Upper lobe of left lung (tissue), 6 donors: Measurements from ENCODE around the gene B4GALNT3. TPM values are rescaled to one million over a fixed set of nuclear protein-coding genes. Genes with fewer than 3 reads are reported as not detected.
A peak's percentile ranks its signal among the peaks of the same experiment; 100 is the strongest.

Experiments
- ATAC-seq, 2 donors: fragments of 200-7000 bp; cut with Tn5 transposase; one replicate each; pipeline ENCODE4 v1.9.1; 2022; ENCODE audit warnings: mild to moderate bottlenecking in 2 of 2, moderate library complexity in 2 of 2; ENCODE audit not compliant: low FRiP score in 2 of 2
- DNase-seq, 2 donors: peaks; one replicate each; pipeline ENCODE4 v3.0.0-alpha.2; 2019 to 2020
- H3K27ac ChIP-seq, 4 donors: fragments of 200-600 bp; sonication (generic); one replicate each; pipeline ENCODE4 v1.5.1; 2016 to 2019
- H3K27me3 ChIP-seq, 4 donors: fragments of 200-600 bp; sonication (generic); one replicate each; pipeline ENCODE4 v1.5.1; 2017 to 2019
- H3K36me3 ChIP-seq, 4 donors: fragments of 200-600 bp; sonication (generic); one replicate each; pipeline ENCODE4 v1.5.1; 2016 to 2019
- H3K4me1 ChIP-seq, 4 donors: fragments of 200-600 bp; sonication (generic); one replicate each; pipeline ENCODE4 v1.5.1; 2018 to 2019
- H3K4me3 ChIP-seq, 4 donors: fragments of 200-600 bp; sonication (generic); one replicate each; pipeline ENCODE4 v1.5.1; 2017 to 2019; ENCODE audit warnings: mild to moderate bottlenecking in 2 of 4, moderate library complexity in 1 of 4
- H3K9me3 ChIP-seq, 4 donors: fragments of 200-600 bp; sonication (generic); one replicate each; pipeline ENCODE4 v1.5.1; 2018 to 2019
- EP300 ChIP-seq, 4 donors: sonication (generic); formaldehyde crosslinking; IDR thresholded peaks; one replicate each; pipeline ENCODE4 v1.5.1; 2017; ENCODE audit warnings: antibody characterized with exemption in 4 of 4, control low read depth in 2 of 4
- POLR2A ChIP-seq, 4 donors: fragments of 450-650 bp; IDR thresholded peaks; one replicate each; pipeline ENCODE4 v1.5.1; 2016 to 2017; ENCODE audit warnings: antibody characterized with exemption in 4 of 4, mild to moderate bottlenecking in 2 of 4
- POLR2AphosphoS5 ChIP-seq, 2 donors: sonication (generic); formaldehyde crosslinking; IDR thresholded peaks; one replicate each; pipeline ENCODE4 v1.5.1; 2017; ENCODE audit warnings: antibody characterized with exemption in 2 of 2
- WGBS, 2 donors: methylation state at CpG; one replicate each; pipeline ENCODE4 v1.1.5; 2017 to 2018; 5-methylcytosine and 5-hydroxymethylcytosine counted together
- total RNA-seq, 6 donors: library from RNA; depleted of rRNA in 4 of 6; stranded (reverse); fragments of >200 nt in 4 of 6; gene quantifications; one replicate each; pipeline versions ENCODE4 v1.1.0 to v1.2.1, GENCODE V29; 2016 to 2021
- TF ChIP-seq, protein P1 (sequence below), 6 experiments: fragments of 450-650 bp in 4 of 6; fragments of 200-600 bp in 2 of 6; sonication (generic) in 2 of 6; IDR thresholded peaks; one replicate each; pipeline ENCODE4 v1.5.1; 2016 to 2019; ENCODE audit warnings: antibody characterized with exemption in 6 of 6
- donor health status: DM: no; HTN: no; CAD: no; lungs with moderate emphysema.
- donor health status: DM: no; HTN: yes; CAD: no; lungs with severe emphysema.

B4GALNT3 gene
- total RNA-seq, 6 donors from 2014 or later = 22.2 to 36.0 (median 26.9) TPM

- no peaks in the 10 kb centered on the region for H3K36me3 ChIP-seq
- DNase-seq (no peak), ATAC-seq (no peak)
- TF ChIP-seq POLR2A (IDR thresholded peaks at IDR 0.05) (no peak), EP300 (IDR thresholded peaks at IDR 0.05) (no peak), POLR2AphosphoS5 (IDR thresholded peaks at IDR 0.05) (no peak)
- TF ChIP-seq, protein P1, sequence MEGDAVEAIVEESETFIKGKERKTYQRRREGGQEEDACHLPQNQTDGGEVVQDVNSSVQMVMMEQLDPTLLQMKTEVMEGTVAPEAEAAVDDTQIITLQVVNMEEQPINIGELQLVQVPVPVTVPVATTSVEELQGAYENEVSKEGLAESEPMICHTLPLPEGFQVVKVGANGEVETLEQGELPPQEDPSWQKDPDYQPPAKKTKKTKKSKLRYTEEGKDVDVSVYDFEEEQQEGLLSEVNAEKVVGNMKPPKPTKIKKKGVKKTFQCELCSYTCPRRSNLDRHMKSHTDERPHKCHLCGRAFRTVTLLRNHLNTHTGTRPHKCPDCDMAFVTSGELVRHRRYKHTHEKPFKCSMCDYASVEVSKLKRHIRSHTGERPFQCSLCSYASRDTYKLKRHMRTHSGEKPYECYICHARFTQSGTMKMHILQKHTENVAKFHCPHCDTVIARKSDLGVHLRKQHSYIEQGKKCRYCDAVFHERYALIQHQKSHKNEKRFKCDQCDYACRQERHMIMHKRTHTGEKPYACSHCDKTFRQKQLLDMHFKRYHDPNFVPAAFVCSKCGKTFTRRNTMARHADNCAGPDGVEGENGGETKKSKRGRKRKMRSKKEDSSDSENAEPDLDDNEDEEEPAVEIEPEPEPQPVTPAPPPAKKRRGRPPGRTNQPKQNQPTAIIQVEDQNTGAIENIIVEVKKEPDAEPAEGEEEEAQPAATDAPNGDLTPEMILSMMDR (IDR thresholded peaks at IDR 0.05) = no peak
- H3K4me3 ChIP-seq = no peak overlapping the region
- 91 to 92% methylated on average over 9 to 10 of the region's 10 CpGs for WGBS, 2 donors
- H3K27me3 ChIP-seq = no peaks in the 10 kb centered on the region
- H3K9me3 ChIP-seq = no peaks in the 10 kb centered on the region
- no peak overlapping the region for H3K27ac ChIP-seq
- H3K4me1 ChIP-seq = no peaks in the 10 kb centered on the region
These were observed 128.2 kb downstream of the B4GALNT3 start for GRCh38 chr12:588024-588322.

DNA sequence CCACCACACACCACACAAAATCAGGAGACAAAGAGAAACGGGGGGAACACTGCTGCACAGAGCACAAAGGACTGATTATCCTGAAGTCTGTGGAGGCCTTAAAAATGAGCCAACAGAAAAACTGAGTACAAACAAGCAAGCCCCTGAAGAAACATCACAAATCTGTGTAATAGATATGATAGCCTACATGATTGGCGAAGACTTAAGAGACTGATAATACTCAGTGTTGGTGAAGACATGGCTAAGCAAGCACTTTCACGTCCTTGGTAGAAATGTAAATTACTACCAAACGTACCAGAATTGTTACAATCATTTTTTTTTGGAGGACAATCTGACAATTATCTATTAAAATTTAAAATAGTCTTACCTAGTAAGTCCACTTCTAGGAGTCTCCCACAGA lies 128.9 kb downstream of the B4GALNT3 start:
- H3K27me3 ChIP-seq = no peaks in the 10 kb centered on the region
- 92 to 97% methylated on average over 4 of the region's 4 CpGs for WGBS, 2 donors
- no peak overlapping the region for H3K27ac ChIP-seq
- TF ChIP-seq, protein P1 (IDR thresholded peaks at IDR 0.05) = no peak
- TF ChIP-seq POLR2A (IDR thresholded peaks at IDR 0.05) (no peak), EP300 (IDR thresholded peaks at IDR 0.05) (no peak), POLR2AphosphoS5 (IDR thresholded peaks at IDR 0.05) (no peak)
- no peaks in the 10 kb centered on the region for H3K36me3 ChIP-seq
- no peaks in the 10 kb centered on the region for H3K9me3 ChIP-seq
- no peaks in the 10 kb centered on the region for H3K4me1 ChIP-seq
- no peak overlapping the region for H3K4me3 ChIP-seq
- ATAC-seq = no peak
- no peak for DNase-seq

- Histone ChIP-seq H3K27ac (no peak overlapping the region), H3K9me3 (no peaks in the 10 kb centered on the region), H3K4me1 (no peaks in the 10 kb centered on the region), H3K36me3 (no peaks in the 10 kb centered on the region), H3K4me3 (no peak overlapping the region), H3K27me3 (no peaks in the 10 kb centered on the region)
- peak in 1 of 2 donors; percentile 18 for DNase-seq
- TF ChIP-seq POLR2AphosphoS5 (IDR thresholded peaks at IDR 0.05) = no peak
- no peak for TF ChIP-seq EP300 (IDR thresholded peaks at IDR 0.05)
- TF ChIP-seq POLR2A (IDR thresholded peaks at IDR 0.05) = no peak
- TF ChIP-seq, protein P1 (IDR thresholded peaks at IDR 0.05) = no peak
- WGBS, 2 donors = 80 to 88% methylated on average over 14 of the region's 14 CpGs
- no peak for ATAC-seq
These were observed 130.5 kb downstream of the B4GALNT3 start for GRCh38 chr12:590206-590750.

DNA sequence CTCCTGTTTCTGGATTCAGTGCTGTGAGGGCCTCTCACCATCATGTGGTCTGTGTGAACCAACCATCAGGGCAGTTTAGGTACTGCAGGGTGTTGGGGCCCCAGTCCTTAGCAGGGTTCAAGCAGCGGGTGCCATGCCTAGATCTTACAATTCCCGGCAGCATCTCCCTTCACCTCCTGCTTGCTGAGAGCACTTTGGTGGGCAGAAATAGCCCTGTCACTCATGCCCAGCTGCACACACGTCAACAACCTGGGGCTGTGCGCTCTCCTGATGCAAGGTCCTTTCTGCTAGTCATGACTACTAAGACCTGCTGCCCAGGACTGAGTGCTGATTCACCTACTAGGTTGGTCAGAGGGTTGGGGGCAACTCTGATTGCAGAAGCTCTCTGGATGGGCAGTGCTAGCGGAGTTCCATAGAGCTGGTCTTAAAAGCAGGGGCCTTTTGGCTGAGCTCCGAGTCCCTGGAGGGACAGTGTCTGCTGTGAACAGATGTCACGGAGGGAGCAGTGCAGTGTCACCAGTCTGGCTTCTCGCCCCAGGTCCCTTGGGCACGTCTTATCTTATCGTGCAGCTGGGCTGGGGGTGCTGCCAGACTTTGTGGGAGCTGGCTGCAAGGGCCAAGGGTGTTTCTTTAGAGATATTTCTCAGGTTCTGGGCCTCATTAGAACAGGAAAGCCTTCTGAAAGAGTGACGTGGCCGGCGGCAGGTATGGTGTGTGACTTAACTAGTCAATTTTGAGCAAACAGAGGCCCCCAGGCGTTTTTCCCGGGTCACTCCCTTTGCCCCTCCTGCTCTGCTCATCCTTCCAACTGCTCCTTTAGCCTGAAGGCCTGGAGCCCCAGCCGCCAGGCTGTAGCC lies 131.7 kb downstream of the B4GALNT3 start:
- Histone ChIP-seq H3K27me3 (no peaks in the 10 kb centered on the region), H3K4me3 (no peak overlapping the region), H3K4me1 (no peaks in the 10 kb centered on the region), H3K27ac (no peak overlapping the region), H3K36me3 (no peaks in the 10 kb centered on the region), H3K9me3 (no peaks in the 10 kb centered on the region)
- ATAC-seq = peak; percentile 35 to 67
- no peak for TF ChIP-seq POLR2A (IDR thresholded peaks at IDR 0.05)
- TF ChIP-seq, protein P1 (IDR thresholded peaks at IDR 0.05) = peak in 2 of 6 experiments; percentile 20 to 21
- 63 to 71% methylated on average over 12 to 16 of the region's 16 CpGs for WGBS, 2 donors
- peak in 1 of 2 donors; percentile 20 for DNase-seq
